Measurements from ENCODE around the gene PLEKHN1. TPM values are rescaled to one million over a fixed set of nuclear protein-coding genes. Genes with fewer than 3 reads are reported as not detected.

The PLEKHN1 gene
- total and polyA plus RNA-seq, 2 of the 4 experiments (the other 2 are of a cell fraction) = 0.54 to 2.1 TPM

DNA sequence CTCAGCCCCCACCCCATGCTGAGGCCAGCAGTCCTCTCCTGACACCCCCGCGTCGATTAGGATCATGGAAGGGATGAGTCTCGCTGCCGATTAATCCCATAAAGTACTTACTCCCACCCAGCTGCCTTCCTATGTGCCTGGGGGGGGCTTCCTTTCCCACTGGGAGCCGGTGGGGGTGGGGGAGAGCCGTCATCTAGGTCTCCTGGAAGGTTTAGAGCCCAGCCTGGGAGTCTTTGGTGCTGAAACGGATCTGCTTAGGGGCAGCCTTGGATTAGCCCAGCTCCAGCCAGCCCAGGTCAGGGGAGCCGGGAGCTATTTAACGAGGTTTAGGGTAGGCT is 32.7 kb upstream of the PLEKHN1 start:
- Histone ChIP-seq H3K27ac (ENCODE audit: insufficient read depth, low read length) (no peak overlapping the region), H3K14ac (replicated peaks; ENCODE audit: low read depth, low read length) (no peak overlapping the region), H4K20me1 (ENCODE audit: insufficient read depth, low read length) (peaks cover 6% of the 10 kb centered on the region; the same call in 1 of the 2 replicates), H2BK15ac (ENCODE audit: low read depth, low read length) (no peak overlapping the region), H3K9me1 (ENCODE audit: insufficient read depth, low read length) (no peaks in the 10 kb centered on the region), H3K56ac (ENCODE audit: extremely low read depth, insufficient read depth, low read length) (no peak overlapping the region), H3K4me2 (ENCODE audit: low read depth, low read length) (no peak overlapping the region), H4K91ac (ENCODE audit: insufficient read depth, low read depth, low read length) (no peak overlapping the region), H3K23ac (ENCODE audit: low read depth, low read length) (no peak overlapping the region), H4K5ac (ENCODE audit: low read depth, low read length) (no peak overlapping the region), H3K36me3 (ENCODE audit: control insufficient read depth, insufficient read depth, low read length) (peaks cover 9% of the 10 kb centered on the region), H3K18ac (ENCODE audit: low read depth, low read length) (no peak overlapping the region), H2AK9ac (replicated peaks; ENCODE audit: low read depth, low read length, poor library complexity) (no peak overlapping the region), H2BK5ac (ENCODE audit: low read depth, low read length, poor library complexity, severe bottlenecking) (no peak overlapping the region), H3K27me3 (ENCODE audit: control insufficient read depth, insufficient read depth, low read length) (no peaks in the 10 kb centered on the region), H2AFZ (replicated peaks; ENCODE audit: low read length, poor library complexity) (no peak overlapping the region), H2BK120ac (ENCODE audit: low read depth, low read length) (no peak overlapping the region), H3K9ac (ENCODE audit: low read depth, low read length) (no peak overlapping the region), H2BK20ac (ENCODE audit: low read depth, low read length) (no peak overlapping the region), H3K4ac (ENCODE audit: low read depth, low read length) (no peak overlapping the region), H3K9me3 (ENCODE audit: control insufficient read depth, insufficient read depth, low read length) (no peaks in the 10 kb centered on the region), H2AK5ac (ENCODE audit: low read depth, low read length) (no peak overlapping the region), H3K79me1 (ENCODE audit: low read depth in 1 of 2, low read length in 2 of 2) (no peaks in the 10 kb centered on the region), H4K8ac (ENCODE audit: low read depth in 2 of 2, low read length in 2 of 2) (no peak overlapping the region), H3K4me1 (ENCODE audit: control insufficient read depth, insufficient read depth, low read length) (peaks cover 5% of the 10 kb centered on the region), H3K4me3 (ENCODE audit: insufficient read depth, low read depth, low read length) (no peak overlapping the region)
- dilution Hi-C loops (cut with HindIII; ENCODE audit: low sequenced_read_pairs, unreplicated experiment) = no loop called here
- in situ Hi-C loops (cut with MboI; ENCODE audit: low sequenced_read_pairs) = no loop called here
- ChIA-PET POLR2A (ENCODE audit: unreplicated experiment) (no interaction called here), CTCF (no interaction called here)
- BruUV-seq (replicated peaks) = no TSS peak
- intact Hi-C loops (cut with micrococcal nuclease) = no loop called here
- ATAC-seq (ENCODE audit: low read depth) (no peak), DNase-seq (no peak)
- no peak for TF ChIP-seq POLR2A (IDR thresholded peaks at IDR 0.05; ENCODE audit: low read depth, low read length)
- no peak for TF ChIP-seq MXI1 (IDR thresholded peaks at IDR 0.05; ENCODE audit: borderline replicate concordance, low read depth, low read length)
- no peak for TF ChIP-seq RFX5 (IDR thresholded peaks at IDR 0.05; ENCODE audit: low read depth, low read length)
- TF ChIP-seq, protein P1, sequence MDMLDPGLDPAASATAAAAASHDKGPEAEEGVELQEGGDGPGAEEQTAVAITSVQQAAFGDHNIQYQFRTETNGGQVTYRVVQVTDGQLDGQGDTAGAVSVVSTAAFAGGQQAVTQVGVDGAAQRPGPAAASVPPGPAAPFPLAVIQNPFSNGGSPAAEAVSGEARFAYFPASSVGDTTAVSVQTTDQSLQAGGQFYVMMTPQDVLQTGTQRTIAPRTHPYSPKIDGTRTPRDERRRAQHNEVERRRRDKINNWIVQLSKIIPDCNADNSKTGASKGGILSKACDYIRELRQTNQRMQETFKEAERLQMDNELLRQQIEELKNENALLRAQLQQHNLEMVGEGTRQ (IDR thresholded peaks at IDR 0.05; ENCODE audit: low read depth, low read length) = no peak
- no peak for TF ChIP-seq MAZ (IDR thresholded peaks at IDR 0.05; ENCODE audit: borderline replicate concordance, low read depth, low read length)
- TF ChIP-seq SMC3 (IDR thresholded peaks at IDR 0.05; ENCODE audit: low read depth, low read length) = no peak
- no peak for TF ChIP-seq RAD21 (IDR thresholded peaks at IDR 0.05; ENCODE audit: low read length)
- no peak for TF ChIP-seq RCOR1 (IDR thresholded peaks at IDR 0.05; ENCODE audit: insufficient replicate concordance, low read length)
- TF ChIP-seq MAFK (IDR thresholded peaks at IDR 0.05; ENCODE audit: low read depth, low read length) = no peak
- TF ChIP-seq BHLHE40 (IDR thresholded peaks at IDR 0.05; ENCODE audit: low read depth, low read length) = no peak
- TF ChIP-seq NFE2L2 (IDR thresholded peaks at IDR 0.05; ENCODE audit: low read depth, low read length) = no peak
- TF ChIP-seq CEBPB (IDR thresholded peaks at IDR 0.05; ENCODE audit: low read depth, low read length) = no peak
- TF ChIP-seq FOS (IDR thresholded peaks at IDR 0.05; ENCODE audit: low read depth, low read length) = no peak
- TF ChIP-seq, protein P2, sequence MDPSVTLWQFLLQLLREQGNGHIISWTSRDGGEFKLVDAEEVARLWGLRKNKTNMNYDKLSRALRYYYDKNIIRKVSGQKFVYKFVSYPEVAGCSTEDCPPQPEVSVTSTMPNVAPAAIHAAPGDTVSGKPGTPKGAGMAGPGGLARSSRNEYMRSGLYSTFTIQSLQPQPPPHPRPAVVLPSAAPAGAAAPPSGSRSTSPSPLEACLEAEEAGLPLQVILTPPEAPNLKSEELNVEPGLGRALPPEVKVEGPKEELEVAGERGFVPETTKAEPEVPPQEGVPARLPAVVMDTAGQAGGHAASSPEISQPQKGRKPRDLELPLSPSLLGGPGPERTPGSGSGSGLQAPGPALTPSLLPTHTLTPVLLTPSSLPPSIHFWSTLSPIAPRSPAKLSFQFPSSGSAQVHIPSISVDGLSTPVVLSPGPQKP (IDR thresholded peaks at IDR 0.05; ENCODE audit: borderline replicate concordance, low read depth, low read length) = no peak
- TF ChIP-seq, protein P3, sequence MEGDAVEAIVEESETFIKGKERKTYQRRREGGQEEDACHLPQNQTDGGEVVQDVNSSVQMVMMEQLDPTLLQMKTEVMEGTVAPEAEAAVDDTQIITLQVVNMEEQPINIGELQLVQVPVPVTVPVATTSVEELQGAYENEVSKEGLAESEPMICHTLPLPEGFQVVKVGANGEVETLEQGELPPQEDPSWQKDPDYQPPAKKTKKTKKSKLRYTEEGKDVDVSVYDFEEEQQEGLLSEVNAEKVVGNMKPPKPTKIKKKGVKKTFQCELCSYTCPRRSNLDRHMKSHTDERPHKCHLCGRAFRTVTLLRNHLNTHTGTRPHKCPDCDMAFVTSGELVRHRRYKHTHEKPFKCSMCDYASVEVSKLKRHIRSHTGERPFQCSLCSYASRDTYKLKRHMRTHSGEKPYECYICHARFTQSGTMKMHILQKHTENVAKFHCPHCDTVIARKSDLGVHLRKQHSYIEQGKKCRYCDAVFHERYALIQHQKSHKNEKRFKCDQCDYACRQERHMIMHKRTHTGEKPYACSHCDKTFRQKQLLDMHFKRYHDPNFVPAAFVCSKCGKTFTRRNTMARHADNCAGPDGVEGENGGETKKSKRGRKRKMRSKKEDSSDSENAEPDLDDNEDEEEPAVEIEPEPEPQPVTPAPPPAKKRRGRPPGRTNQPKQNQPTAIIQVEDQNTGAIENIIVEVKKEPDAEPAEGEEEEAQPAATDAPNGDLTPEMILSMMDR (conservative IDR thresholded peaks at IDR 0.05; ENCODE audit: low read depth, low read length) = no peak
- no peak for TF ChIP-seq CHD1 (IDR thresholded peaks at IDR 0.05; ENCODE audit: low read depth, low read length)
- no CpG with 5 or more reads among the region's 10 CpGs for WGBS, 2 experiments (ENCODE audit: extremely low coverage in 2 of 2, insufficient read length in 1 of 2)
